Stimulated activated CD4-positive, alpha-beta T cell treated with anti-CD3 and anti-CD28 coated beads, Interleukin-15, amount 100 ng/mL, for 24 hours (primary cell): Measurements from ENCODE around the gene MBD5.
"Not testable (repeated sequence)": the region's sequence is repeated elsewhere in the genome, so short reads cannot be mapped to it uniquely, and the experiment has no call there.

Experiments used
- DNase-seq: peaks from one replicate; pipeline ENCODE4 v3.0.0-alpha.2; 2020

Gene MBD5

GRCh38 chr2:148528356-148529064 is 507.6 kb downstream of the MBD5 start:
- DNase-seq = no peak

GRCh38 chr2:148529745-148530144 is 508.9 kb downstream of the MBD5 start:
- DNase-seq = no peak

GRCh38 chr2:148530350-148530749 is 509.5 kb downstream of the MBD5 start:
- DNase-seq = no peak

GRCh38 chr2:148531235-148531634 is 510.3 kb downstream of the MBD5 start:
- DNase-seq = no peak

GRCh38 chr2:148531669-148532428 is 511.0 kb downstream of the MBD5 start:
- no peak for DNase-seq

- no peak for DNase-seq
Measured at GRCh38 chr2:148533004-148533403, 512.1 kb downstream of the MBD5 start.

GRCh38 chr2:148533685-148534084 is 512.8 kb downstream of the MBD5 start:
- no peak for DNase-seq

GRCh38 chr2:148534416-148535204 is 513.7 kb downstream of the MBD5 start:
- no peak for DNase-seq

GRCh38 chr2:148538375-148538774 is 517.5 kb downstream of the MBD5 start:
- no peak for DNase-seq

- peak; percentile 47 for DNase-seq
Measured at GRCh38 chr2:148540022-148540421, 519.1 kb downstream of the MBD5 start.

GRCh38 chr2:148541792-148542191 is 520.9 kb downstream of the MBD5 start:
- no peak for DNase-seq

- DNase-seq = no peak
Measured at GRCh38 chr2:148542614-148543013, 521.7 kb downstream of the MBD5 start.

- DNase-seq = not testable (repeated sequence)
Measured at GRCh38 chr2:148543088-148543540, 522.2 kb downstream of the MBD5 start.

- no peak for DNase-seq
Measured at GRCh38 chr2:148545390-148546256, 524.7 kb downstream of the MBD5 start.

- DNase-seq = no peak
Measured at GRCh38 chr2:148546270-148546669, 525.4 kb downstream of the MBD5 start.

GRCh38 chr2:148548716-148549400 is 528.0 kb downstream of the MBD5 start:
- DNase-seq = no peak

GRCh38 chr2:148552675-148553331 is 531.9 kb downstream of the MBD5 start:
- DNase-seq = peak; percentile 48

- no peak for DNase-seq
Measured at GRCh38 chr2:148553332-148553887, 532.5 kb downstream of the MBD5 start.

GRCh38 chr2:148554459-148555247 is 533.8 kb downstream of the MBD5 start:
- no peak for DNase-seq
